Loucy (cell line): ENCODE results near the gene MAPKAP1.

Experiments
- EZH2phosphoT487 ChIP-seq: fragments of 200-600 bp; IDR thresholded peaks from 2 replicates; pipeline ENCODE4 v1.6.1; 2018; ENCODE audit warnings: antibody characterized with exemption, mild to moderate bottlenecking, moderate library complexity, borderline replicate concordance
- TF ChIP-seq, protein P1 (sequence below): fragments of 200-600 bp; sonication (generic); conservative IDR thresholded peaks from 2 replicates; pipeline ENCODE4 v1.5.1; 2014; ENCODE audit warnings: mild to moderate bottlenecking, antibody characterized with exemption, low read length

DNA sequence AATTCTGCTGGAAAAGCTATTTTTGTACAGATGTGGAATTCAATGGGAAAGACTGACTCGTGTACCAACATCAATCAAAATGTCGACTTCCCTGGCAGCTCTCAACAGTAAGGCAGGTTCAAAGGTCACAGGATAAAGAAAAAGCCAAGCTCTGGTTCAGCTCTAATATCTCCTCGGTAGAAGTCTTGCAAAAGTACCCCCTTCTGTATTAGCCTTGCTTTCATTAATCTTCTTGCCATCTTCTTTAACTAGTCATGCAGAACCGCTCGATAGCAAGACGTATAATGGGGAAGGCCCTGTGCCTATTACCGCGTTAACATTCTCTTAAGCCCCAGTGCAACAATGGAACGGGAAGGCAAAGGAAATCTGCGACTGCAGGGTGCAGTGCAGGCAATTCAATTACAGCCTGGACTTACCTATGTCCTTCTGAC lies 244.1 kb downstream of the MAPKAP1 start:
- TF ChIP-seq, protein P1, sequence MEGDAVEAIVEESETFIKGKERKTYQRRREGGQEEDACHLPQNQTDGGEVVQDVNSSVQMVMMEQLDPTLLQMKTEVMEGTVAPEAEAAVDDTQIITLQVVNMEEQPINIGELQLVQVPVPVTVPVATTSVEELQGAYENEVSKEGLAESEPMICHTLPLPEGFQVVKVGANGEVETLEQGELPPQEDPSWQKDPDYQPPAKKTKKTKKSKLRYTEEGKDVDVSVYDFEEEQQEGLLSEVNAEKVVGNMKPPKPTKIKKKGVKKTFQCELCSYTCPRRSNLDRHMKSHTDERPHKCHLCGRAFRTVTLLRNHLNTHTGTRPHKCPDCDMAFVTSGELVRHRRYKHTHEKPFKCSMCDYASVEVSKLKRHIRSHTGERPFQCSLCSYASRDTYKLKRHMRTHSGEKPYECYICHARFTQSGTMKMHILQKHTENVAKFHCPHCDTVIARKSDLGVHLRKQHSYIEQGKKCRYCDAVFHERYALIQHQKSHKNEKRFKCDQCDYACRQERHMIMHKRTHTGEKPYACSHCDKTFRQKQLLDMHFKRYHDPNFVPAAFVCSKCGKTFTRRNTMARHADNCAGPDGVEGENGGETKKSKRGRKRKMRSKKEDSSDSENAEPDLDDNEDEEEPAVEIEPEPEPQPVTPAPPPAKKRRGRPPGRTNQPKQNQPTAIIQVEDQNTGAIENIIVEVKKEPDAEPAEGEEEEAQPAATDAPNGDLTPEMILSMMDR: no peak
- TF ChIP-seq EZH2phosphoT487: no peak
